Choroid plexus epithelial cell (primary cell): ENCODE results near the gene CSTB.

ENCODE experiments used
- DNase-seq: peaks from one replicate; pipeline ENCODE4 v3.0.0-alpha.2; 2010; ENCODE audit warnings: low read depth
- H3K4me3 ChIP-seq: 2 replicates; pipeline ENCODE4 v1.5.1; 2011; ENCODE audit warnings: low read depth, mild to moderate bottlenecking, control low read depth, low read length, moderate library complexity
- TF ChIP-seq, protein P1 (sequence below): conservative IDR thresholded peaks from 2 replicates; pipeline ENCODE4 v1.5.1; 2011; ENCODE audit warnings: low read depth, mild to moderate bottlenecking, control low read depth, inconsistent platforms, low read length, moderate library complexity

Gene CSTB

DNA sequence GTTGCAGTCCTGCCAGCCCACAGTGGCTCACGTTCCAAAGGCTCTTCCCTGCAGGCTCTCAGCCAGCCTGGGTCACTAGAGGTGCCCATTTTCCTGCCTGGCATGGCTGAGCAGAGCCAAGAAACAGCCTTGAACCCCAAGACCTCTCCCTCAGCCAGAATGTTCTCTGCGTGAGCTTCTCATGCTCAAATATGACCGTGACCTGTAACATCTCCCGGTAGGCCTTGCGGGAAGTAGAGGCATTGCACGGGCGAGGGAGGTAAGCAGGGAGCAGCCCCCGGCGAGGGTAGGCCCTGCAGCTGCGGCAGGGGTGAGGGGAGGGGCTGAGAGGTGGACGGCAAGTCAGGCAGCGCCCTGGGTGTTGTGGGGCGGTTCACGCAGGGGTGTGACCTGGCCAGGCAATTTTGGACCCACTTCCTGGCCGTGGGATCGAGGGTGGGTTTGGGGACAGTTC, 33.3 kb upstream of the CSTB start:
- TF ChIP-seq, protein P1, sequence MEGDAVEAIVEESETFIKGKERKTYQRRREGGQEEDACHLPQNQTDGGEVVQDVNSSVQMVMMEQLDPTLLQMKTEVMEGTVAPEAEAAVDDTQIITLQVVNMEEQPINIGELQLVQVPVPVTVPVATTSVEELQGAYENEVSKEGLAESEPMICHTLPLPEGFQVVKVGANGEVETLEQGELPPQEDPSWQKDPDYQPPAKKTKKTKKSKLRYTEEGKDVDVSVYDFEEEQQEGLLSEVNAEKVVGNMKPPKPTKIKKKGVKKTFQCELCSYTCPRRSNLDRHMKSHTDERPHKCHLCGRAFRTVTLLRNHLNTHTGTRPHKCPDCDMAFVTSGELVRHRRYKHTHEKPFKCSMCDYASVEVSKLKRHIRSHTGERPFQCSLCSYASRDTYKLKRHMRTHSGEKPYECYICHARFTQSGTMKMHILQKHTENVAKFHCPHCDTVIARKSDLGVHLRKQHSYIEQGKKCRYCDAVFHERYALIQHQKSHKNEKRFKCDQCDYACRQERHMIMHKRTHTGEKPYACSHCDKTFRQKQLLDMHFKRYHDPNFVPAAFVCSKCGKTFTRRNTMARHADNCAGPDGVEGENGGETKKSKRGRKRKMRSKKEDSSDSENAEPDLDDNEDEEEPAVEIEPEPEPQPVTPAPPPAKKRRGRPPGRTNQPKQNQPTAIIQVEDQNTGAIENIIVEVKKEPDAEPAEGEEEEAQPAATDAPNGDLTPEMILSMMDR: no peak
- DNase-seq: no peak
- no peak overlapping the region for H3K4me3 ChIP-seq

GRCh38 chr21:43808832-43809251, 32.7 kb upstream of the CSTB start:
- TF ChIP-seq, protein P1: no peak
- no peak for DNase-seq
- no peak overlapping the region for H3K4me3 ChIP-seq

- no peak for DNase-seq
- H3K4me3 ChIP-seq: no peak overlapping the region
- TF ChIP-seq, protein P1: no peak
Measured at GRCh38 chr21:43808367-43808766, 32.3 kb upstream of the CSTB start.

- TF ChIP-seq, protein P1: no peak
- no peak overlapping the region for H3K4me3 ChIP-seq
- DNase-seq: no peak
Measured at GRCh38 chr21:43806017-43806710, 30.1 kb upstream of the CSTB start.

- H3K4me3 ChIP-seq: no peak overlapping the region
- no peak for DNase-seq
- TF ChIP-seq, protein P1: no peak
Measured at GRCh38 chr21:43805275-43805800, 29.2 kb upstream of the CSTB start.

GRCh38 chr21:43803558-43804300, 27.6 kb upstream of the CSTB start:
- no peak overlapping the region for H3K4me3 ChIP-seq
- TF ChIP-seq, protein P1: no peak
- DNase-seq: no peak
